Esophagus squamous epithelium (tissue), 4 donors: ENCODE measurements around the gene ZFP69B.

Source experiments
- POLR2A ChIP-seq, 4 donors: fragments of 450-650 bp; IDR thresholded peaks; one replicate each; pipeline ENCODE4 v1.6.1; 2017; ENCODE audit warnings: antibody characterized with exemption in 4 of 4, mild to moderate bottlenecking in 4 of 4, moderate library complexity in 3 of 4
- TF ChIP-seq, protein P1 (sequence below), 6 experiments: fragments of 450-650 bp in 4 of 6; fragments of 200-600 bp in 2 of 6; sonication (generic) in 2 of 6; IDR thresholded peaks; one replicate each; pipeline ENCODE4 v1.5.1; 2016 to 2019; ENCODE audit warnings: antibody characterized with exemption in 6 of 6, mild to moderate bottlenecking in 4 of 6, moderate library complexity in 4 of 6

DNA sequence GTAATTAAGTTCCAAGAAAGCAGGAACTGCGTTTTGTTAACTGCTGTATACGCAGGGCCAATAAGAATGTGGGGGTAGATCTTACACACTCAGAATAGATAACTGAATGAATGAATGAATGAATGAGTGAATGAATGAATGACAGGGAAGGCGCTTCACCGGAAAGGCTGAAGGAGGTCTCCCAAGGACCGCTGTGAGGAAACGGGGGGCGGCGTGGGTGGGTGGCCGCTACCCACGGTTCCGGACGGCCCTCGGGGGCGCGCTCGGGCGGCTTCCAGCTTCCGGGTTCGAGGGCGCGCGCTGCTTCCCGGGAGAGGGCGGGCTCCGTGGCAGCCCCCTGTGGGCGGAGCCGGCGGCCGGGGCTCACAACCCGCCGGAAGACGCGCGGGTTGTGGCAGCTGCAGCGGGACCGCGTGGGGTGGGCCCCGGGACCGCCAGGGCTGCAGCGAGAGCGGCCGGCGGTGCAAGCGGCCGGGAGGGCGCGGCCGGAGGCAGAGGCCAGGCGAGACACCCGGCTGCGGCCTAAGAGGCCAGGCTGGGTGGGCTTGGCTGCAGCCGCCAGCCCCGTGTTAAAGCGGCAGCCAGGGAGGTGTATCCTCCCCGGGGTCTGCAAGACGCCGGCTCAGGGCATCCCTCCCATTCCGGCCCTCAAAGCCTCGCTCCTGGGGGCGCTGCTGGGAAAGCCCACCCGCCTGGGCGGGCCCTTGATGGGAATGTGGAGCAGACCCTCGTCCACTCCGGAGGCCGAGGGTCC lies 26.8 kb downstream of the ZFP69B start, which contains the start of gene ZFP69:
- TF ChIP-seq, protein P1, sequence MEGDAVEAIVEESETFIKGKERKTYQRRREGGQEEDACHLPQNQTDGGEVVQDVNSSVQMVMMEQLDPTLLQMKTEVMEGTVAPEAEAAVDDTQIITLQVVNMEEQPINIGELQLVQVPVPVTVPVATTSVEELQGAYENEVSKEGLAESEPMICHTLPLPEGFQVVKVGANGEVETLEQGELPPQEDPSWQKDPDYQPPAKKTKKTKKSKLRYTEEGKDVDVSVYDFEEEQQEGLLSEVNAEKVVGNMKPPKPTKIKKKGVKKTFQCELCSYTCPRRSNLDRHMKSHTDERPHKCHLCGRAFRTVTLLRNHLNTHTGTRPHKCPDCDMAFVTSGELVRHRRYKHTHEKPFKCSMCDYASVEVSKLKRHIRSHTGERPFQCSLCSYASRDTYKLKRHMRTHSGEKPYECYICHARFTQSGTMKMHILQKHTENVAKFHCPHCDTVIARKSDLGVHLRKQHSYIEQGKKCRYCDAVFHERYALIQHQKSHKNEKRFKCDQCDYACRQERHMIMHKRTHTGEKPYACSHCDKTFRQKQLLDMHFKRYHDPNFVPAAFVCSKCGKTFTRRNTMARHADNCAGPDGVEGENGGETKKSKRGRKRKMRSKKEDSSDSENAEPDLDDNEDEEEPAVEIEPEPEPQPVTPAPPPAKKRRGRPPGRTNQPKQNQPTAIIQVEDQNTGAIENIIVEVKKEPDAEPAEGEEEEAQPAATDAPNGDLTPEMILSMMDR (IDR thresholded peaks at IDR 0.05) = peak in 1 of 6 experiments; percentile 7
- peak in 2 of 4 donors; percentile 62 to 71 for TF ChIP-seq POLR2A (IDR thresholded peaks at IDR 0.05)
